Kidney (tissue), 14 donors: ENCODE data around the gene CAPN6. TPM values are rescaled to one million over a fixed set of nuclear protein-coding genes. Genes with fewer than 3 reads are reported as not detected.

Source experiments
- DNase-seq, 5 donors: peaks; one replicate each; pipeline ENCODE4 v3.0.0-alpha.2; 2013 to 2020
- FAIRE-seq: peaks from 2 replicates; lab custom pipeline; 2012; peaks lifted over from hg19 to GRCh38; lab: Jason Lieb, UNC
- H3K27ac ChIP-seq, 2 donors: one replicate each; pipeline ENCODE4 v1.7.0; 2013; ENCODE audit warnings: low read depth in 2 of 2, low read length in 2 of 2, inconsistent platforms in 1 of 2
- H3K27me3 ChIP-seq: one replicate; pipeline ENCODE4 v1.7.1; 2013; ENCODE audit warnings: low read length, inconsistent platforms; ENCODE audit not compliant: control insufficient read depth, insufficient read depth
- H3K36me3 ChIP-seq, 3 donors: one replicate each; pipeline versions ENCODE4 v1.7.0 to v1.7.1; 2013; ENCODE audit warnings: low read length in 3 of 3, control low read depth in 1 of 3, inconsistent platforms in 1 of 3; ENCODE audit not compliant: insufficient read depth in 3 of 3, control insufficient read depth in 2 of 3
- H3K4me1 ChIP-seq, 3 donors: one replicate each; pipeline versions ENCODE4 v1.7.0 to v1.7.1; 2013; ENCODE audit warnings: low read length in 3 of 3, inconsistent platforms in 1 of 3, low read depth in 1 of 3; ENCODE audit not compliant: control insufficient read depth in 2 of 3, insufficient read depth in 2 of 3
- H3K4me3 ChIP-seq, 3 donors: one replicate each; pipeline versions ENCODE4 v1.7.0 to v1.8.1; 2013; ENCODE audit warnings: low read length in 3 of 3, control low read depth in 1 of 3, inconsistent platforms in 1 of 3
- H3K9ac ChIP-seq, 3 donors: one replicate each; pipeline versions ENCODE4 v1.7.0 to v1.7.1; 2013; ENCODE audit warnings: low read length in 3 of 3, control low read depth in 1 of 3, inconsistent platforms in 1 of 3
- H3K9me3 ChIP-seq, 3 donors: one replicate each; pipeline versions ENCODE4 v1.7.0 to v1.7.1; 2013; ENCODE audit warnings: low read length in 3 of 3, control low read depth in 1 of 3, inconsistent platforms in 1 of 3; ENCODE audit not compliant: control insufficient read depth in 2 of 3, insufficient read depth in 1 of 3
- intact Hi-C: fragments of 100-400 bp; cut with DNase I; formaldehyde crosslinking; loops from one replicate; pipeline ENCODE4 v1.11.1; 2022
- polyA plus RNA-seq: library from polyadenylated mRNA; stranded (reverse); fragments of 350-450 nt; fragmentation: Illumina TruSeq; extraction: RNeasy Lipid Tissue Mini Kit (QIAGEN cat#74804); gene quantifications from one replicate; pipeline ENCODE4 v1.2.3, GENCODE V29; 2014; ENCODE audit warnings: low read depth, low replicate concordance; ENCODE audit not compliant: insufficient read depth
- total RNA-seq: library from RNA; stranded (reverse); fragmentation: NEBNext Ultra II Directional; extraction: Animal tissue kit (Norgen Biotek cat#: 25700); gene quantifications from one replicate; pipeline ENCODE4 v1.2.1, GENCODE V29; 2021
- TF ChIP-seq, protein P1 (sequence below): IDR thresholded peaks from 3 replicates; pipeline ENCODE4 v1.5.1; 2012; ENCODE audit warnings: mild to moderate bottlenecking, moderate library complexity, borderline replicate concordance; ENCODE audit not compliant: insufficient read depth; ENCODE audit errors: extremely low read depth
- donor health status: control.
- donor health status: control.
- donor health status: control.
- donor health status: control.
- donor health status: control.
- donor health status: DM: yes; HTN: yes; CAD: no.
- donor health status: Normal renal cell carcinoma (clear cell type).

CAPN6 gene
- total and polyA plus RNA-seq, 2 donors from 2014 or later, result 5.5 to 25.0 TPM

GRCh38 chrX:111284631-111285293 is 14.5 kb upstream of the CAPN6 start:
- Histone ChIP-seq H3K36me3 (no peaks in the 10 kb centered on the region), H3K9ac (no peak overlapping the region), H3K27me3 (no peaks in the 10 kb centered on the region), H3K27ac (no peak overlapping the region), H3K9me3 (no peaks in the 10 kb centered on the region), H3K4me3 (no peak overlapping the region), H3K4me1 (no peaks in the 10 kb centered on the region)
- no peak for FAIRE-seq
- TF ChIP-seq, protein P1, sequence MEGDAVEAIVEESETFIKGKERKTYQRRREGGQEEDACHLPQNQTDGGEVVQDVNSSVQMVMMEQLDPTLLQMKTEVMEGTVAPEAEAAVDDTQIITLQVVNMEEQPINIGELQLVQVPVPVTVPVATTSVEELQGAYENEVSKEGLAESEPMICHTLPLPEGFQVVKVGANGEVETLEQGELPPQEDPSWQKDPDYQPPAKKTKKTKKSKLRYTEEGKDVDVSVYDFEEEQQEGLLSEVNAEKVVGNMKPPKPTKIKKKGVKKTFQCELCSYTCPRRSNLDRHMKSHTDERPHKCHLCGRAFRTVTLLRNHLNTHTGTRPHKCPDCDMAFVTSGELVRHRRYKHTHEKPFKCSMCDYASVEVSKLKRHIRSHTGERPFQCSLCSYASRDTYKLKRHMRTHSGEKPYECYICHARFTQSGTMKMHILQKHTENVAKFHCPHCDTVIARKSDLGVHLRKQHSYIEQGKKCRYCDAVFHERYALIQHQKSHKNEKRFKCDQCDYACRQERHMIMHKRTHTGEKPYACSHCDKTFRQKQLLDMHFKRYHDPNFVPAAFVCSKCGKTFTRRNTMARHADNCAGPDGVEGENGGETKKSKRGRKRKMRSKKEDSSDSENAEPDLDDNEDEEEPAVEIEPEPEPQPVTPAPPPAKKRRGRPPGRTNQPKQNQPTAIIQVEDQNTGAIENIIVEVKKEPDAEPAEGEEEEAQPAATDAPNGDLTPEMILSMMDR, result no peak
- DNase-seq, result no peak
- intact Hi-C loops, result no loop called here

GRCh38 chrX:111283446-111283845 is 13.2 kb upstream of the CAPN6 start:
- Histone ChIP-seq H3K4me3 (no peak overlapping the region), H3K4me1 (no peaks in the 10 kb centered on the region), H3K27ac (no peak overlapping the region), H3K9me3 (no peaks in the 10 kb centered on the region), H3K27me3 (no peaks in the 10 kb centered on the region), H3K36me3 (no peaks in the 10 kb centered on the region), H3K9ac (no peak overlapping the region)
- FAIRE-seq (no peak), DNase-seq (no peak)
- TF ChIP-seq, protein P1, result no peak
- intact Hi-C loops, result no loop called here

DNA sequence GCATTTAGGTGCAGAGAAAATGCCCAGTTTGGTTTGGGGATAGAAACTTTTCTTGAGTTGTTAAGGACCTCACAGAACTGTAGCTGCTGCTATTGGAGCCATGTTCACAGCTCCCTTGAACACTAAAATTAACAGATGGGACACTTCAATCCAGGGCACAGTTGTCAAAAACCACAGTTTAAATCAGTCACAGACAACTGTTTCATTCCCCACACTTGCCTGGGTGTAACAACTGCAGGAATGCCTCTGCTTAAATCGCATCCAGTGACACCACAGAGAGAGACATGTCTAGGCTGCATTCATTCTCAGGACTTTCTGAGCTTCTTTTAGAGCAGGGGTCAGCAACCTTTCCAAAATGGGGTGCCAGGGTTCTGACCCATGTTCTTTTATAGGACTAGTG is 12.7 kb upstream of the CAPN6 start:
- H3K9me3 ChIP-seq, result no peaks in the 10 kb centered on the region
- H3K4me1 ChIP-seq, result no peaks in the 10 kb centered on the region
- no peak overlapping the region for H3K9ac ChIP-seq
- H3K27ac ChIP-seq, result no peak overlapping the region
- no peaks in the 10 kb centered on the region for H3K27me3 ChIP-seq
- DNase-seq (no peak), FAIRE-seq (no peak)
- no peaks in the 10 kb centered on the region for H3K36me3 ChIP-seq
- intact Hi-C loops, result no loop called here
- TF ChIP-seq, protein P1, result no peak
- H3K4me3 ChIP-seq, result no peak overlapping the region

DNA sequence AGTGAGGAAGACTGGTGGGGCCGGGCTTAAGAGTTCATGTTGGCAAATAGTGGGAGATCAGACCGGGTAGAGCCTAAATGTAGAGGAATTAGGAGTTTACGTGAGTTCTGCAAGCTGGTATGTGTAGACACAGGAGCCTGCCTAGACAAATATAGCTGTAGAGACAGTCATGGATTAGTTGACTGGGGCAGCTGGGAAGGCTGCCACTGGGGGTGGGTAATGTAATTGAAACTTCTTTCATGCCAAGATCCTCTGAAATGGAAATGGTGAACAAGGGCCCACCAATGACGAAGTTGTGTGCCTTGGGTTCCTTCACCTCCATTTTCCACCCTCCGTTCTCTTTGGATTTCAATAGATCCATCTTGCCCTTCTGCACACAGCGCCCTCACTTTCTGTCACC is 11.9 kb upstream of the CAPN6 start:
- Histone ChIP-seq H3K27ac (no peak overlapping the region), H3K4me1 (no peaks in the 10 kb centered on the region), H3K36me3 (no peaks in the 10 kb centered on the region), H3K9ac (no peak overlapping the region), H3K27me3 (no peaks in the 10 kb centered on the region), H3K4me3 (no peak overlapping the region), H3K9me3 (no peaks in the 10 kb centered on the region)
- DNase-seq (no peak), FAIRE-seq (no peak)
- TF ChIP-seq, protein P1, result no peak
- intact Hi-C loops, result no loop called here
